ENCODE measurements around the gene TMEM121B. TPM values are rescaled to one million over a fixed set of nuclear protein-coding genes. Genes with fewer than 3 reads are reported as not detected.

Gene TMEM121B
- polyA plus RNA-seq, 1 donor from 2014 or later = not detected

DNA sequence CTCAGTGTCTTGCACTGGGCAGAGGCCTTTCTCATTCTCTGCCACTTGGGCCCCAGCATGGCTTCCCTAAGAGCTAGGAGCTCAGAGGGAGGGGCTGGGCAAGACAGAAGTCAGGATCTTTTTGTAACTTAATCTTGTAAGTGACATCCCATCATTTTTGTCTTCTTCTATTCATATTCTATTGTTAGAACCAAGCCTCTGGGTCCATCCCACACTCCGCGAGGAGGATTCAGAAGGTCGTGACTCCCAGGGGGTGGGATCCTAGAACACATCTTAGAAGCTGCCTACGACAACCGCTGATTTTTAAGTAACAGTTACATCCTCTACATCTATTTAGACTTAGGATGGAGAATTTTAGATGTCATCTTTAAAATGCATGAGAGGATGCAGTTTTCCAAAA, 37.9 kb downstream of the TMEM121B start:
- Mint-ChIP-seq H3K4me3 (peak overlapping the region; percentile 75 to 94 (median 90)), H3K9me3 (no peaks in the 10 kb centered on the region), H3K4me1 (peaks cover 23 to 25% (median 24%) of the 10 kb centered on the region in 3 donors), H3K27me3 (no peaks in the 10 kb centered on the region), H3K27ac (peak overlapping the region in 2 of 3 donors; percentile 56 to 87), H3K36me3 (no peaks in the 10 kb centered on the region)

GRCh38 chr22:17079572-17079971, 41.6 kb downstream of the TMEM121B start:
- no peak overlapping the region for H3K27ac Mint-ChIP-seq
- peaks cover 0 to 5% (median 2%) of the 10 kb centered on the region in 3 donors for H3K4me1 Mint-ChIP-seq
- H3K27me3 Mint-ChIP-seq = no peaks in the 10 kb centered on the region
- no peaks in the 10 kb centered on the region for H3K36me3 Mint-ChIP-seq
- no peaks in the 10 kb centered on the region for H3K9me3 Mint-ChIP-seq
- H3K4me3 Mint-ChIP-seq = no peak overlapping the region

DNA sequence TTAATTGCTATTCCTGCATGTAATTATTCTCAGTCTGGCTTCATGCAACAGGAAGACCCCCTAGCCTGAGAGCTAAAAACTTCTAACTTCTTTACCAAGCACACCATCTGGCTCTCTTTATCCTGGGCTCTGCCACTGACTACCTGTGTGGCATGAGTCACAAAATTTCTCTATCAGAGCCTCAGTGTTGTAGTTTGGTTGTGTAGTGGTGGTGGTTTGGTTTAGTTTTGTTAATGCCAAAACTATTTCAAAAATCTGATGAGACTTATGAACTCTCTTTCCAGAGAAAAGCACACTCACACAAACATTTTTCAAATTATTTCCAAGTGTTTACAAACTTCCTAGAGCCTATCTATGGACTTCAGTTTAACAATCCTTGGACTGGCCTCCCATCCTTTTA, 43.9 kb downstream of the TMEM121B start:
- H3K27ac Mint-ChIP-seq = no peak overlapping the region
- no peaks in the 10 kb centered on the region for H3K27me3 Mint-ChIP-seq
- peaks cover 4% of the 10 kb centered on the region for H3K36me3 Mint-ChIP-seq
- H3K4me1 Mint-ChIP-seq = peaks cover 0 to 1% (median 0%) of the 10 kb centered on the region in 3 donors
- no peak overlapping the region for H3K4me3 Mint-ChIP-seq
- no peaks in the 10 kb centered on the region for H3K9me3 Mint-ChIP-seq

GRCh38 chr22:17074648-17075002, 46.5 kb downstream of the TMEM121B start:
- Mint-ChIP-seq H3K4me3 (no peak overlapping the region), H3K4me1 (peaks cover 0 to 1% (median 0%) of the 10 kb centered on the region in 3 donors), H3K27me3 (no peaks in the 10 kb centered on the region), H3K36me3 (peaks cover 4% of the 10 kb centered on the region), H3K27ac (no peak overlapping the region), H3K9me3 (peaks cover 0 to 2% (median 0%) of the 10 kb centered on the region in 3 donors)

- Mint-ChIP-seq H3K4me1 (peaks cover 0 to 2% (median 1%) of the 10 kb centered on the region in 3 donors), H3K4me3 (no peak overlapping the region), H3K27me3 (no peaks in the 10 kb centered on the region), H3K9me3 (peaks cover 0 to 2% (median 0%) of the 10 kb centered on the region in 3 donors), H3K36me3 (peaks cover 6% of the 10 kb centered on the region), H3K27ac (no peak overlapping the region)
Measured at GRCh38 chr22:17072877-17073276, 48.3 kb downstream of the TMEM121B start.

Other genes with a start within 250 kb of the TMEM121B start
- not detected for gene GAB4, start 113.1 kb downstream of the TMEM121B start, polyA plus RNA-seq
- gene IL17RA, start 36.4 kb downstream of the TMEM121B start, polyA plus RNA-seq = 13.5 TPM
- gene HDHD5, start 37.9 kb upstream of the TMEM121B start, polyA plus RNA-seq = 49.4 TPM
- gene ADA2, start 98.1 kb upstream of the TMEM121B start, polyA plus RNA-seq = 59.9 TPM
- gene CECR2, start 248.1 kb upstream of the TMEM121B start, polyA plus RNA-seq = not detected

Measured in IgD-negative memory B cell (primary cell).